GM18858 (cell line): ENCODE results near the gene LRRC45.

ENCODE experiments used
- ATAC-seq: cut with Tn5 transposase; IDR thresholded peaks from one replicate; pipeline ENCODE4 v1.9.1; 2021; ENCODE audit not compliant: unreplicated experiment

The LRRC45 gene

DNA sequence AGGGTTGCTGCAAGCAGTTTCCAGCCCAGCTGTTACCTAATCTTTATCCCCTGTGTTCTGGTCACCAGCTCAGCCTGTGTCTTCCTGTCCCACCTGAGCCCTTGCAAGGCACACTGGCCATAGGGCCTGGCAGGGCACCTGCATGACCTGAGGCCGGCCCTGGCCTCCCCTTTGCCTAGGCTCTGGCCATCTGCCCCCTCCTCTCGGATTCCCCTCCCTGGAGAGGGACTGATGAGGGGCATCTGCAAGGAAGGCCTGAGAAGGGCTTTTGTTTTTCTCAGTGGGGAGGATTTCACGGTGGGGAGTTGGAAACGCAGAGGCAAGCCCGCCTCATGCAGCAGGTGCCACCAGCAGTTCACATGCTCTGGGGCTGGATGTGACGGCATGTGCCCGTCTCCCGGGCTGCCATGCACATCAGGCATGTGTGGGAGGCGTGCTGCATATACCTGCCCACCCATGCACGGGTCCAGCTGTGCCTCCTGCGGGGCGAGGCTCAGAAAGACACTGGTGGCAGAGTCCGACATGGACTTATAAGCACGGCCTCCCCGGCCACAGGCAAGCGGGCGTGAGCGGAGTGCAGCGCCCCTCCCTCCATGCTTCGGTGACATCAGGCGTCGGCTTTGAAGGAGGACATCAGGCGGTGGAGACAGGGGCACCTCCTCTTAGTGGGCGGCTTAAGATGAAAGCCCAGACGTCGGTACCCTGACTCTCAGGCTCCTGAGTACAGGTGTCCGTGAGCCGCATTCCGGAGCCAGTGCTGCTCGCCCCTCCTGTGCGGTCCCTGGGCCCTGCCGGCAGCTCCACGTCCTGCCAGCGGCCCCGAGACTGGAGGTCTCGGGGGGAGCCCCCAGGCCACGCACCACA, 29.1 kb upstream of the LRRC45 start:
- no peak for ATAC-seq

DNA sequence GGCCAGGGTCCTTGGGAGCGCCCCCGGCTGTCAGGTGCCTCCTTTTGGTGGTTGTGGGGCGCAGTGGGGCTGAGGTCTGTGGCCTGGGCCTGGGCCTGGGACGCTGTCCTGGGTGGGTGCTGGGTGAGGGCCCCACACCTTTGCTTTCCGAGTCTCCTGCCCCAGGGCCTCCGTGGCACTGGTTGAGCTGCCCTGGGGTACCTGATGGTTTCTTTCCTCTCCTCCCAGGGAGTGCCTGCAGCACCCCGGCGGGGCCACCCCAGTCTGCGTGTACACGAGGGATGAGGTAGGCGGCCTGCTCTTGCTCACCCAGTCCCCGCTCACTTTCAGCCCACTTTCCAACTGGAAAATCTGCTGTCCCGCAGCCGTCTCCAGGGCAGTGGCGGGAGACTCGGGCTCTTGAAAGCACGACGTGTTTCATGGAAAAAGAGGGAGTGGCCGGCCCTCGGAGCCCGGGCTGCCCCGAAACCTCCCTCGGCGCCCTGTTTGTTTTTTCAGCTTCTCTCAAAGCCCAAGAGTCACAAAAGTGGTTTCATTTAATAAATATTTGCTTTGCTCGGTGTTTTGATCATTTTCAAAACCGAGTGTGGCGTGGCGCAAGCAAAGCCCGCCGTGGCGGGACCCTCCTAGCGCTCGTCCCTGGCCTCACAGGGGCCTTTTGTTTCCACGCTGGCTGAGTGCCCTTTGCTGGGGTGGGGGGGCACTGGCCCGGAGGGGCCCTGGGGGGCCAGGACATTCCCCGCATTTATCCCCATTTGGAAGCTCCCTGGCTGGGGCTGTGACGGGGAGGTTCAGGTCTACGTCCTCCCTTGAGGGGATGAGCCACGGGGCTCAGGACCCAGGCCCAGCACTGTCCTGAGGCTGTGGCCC, 28.3 kb upstream of the LRRC45 start:
- no peak for ATAC-seq

DNA sequence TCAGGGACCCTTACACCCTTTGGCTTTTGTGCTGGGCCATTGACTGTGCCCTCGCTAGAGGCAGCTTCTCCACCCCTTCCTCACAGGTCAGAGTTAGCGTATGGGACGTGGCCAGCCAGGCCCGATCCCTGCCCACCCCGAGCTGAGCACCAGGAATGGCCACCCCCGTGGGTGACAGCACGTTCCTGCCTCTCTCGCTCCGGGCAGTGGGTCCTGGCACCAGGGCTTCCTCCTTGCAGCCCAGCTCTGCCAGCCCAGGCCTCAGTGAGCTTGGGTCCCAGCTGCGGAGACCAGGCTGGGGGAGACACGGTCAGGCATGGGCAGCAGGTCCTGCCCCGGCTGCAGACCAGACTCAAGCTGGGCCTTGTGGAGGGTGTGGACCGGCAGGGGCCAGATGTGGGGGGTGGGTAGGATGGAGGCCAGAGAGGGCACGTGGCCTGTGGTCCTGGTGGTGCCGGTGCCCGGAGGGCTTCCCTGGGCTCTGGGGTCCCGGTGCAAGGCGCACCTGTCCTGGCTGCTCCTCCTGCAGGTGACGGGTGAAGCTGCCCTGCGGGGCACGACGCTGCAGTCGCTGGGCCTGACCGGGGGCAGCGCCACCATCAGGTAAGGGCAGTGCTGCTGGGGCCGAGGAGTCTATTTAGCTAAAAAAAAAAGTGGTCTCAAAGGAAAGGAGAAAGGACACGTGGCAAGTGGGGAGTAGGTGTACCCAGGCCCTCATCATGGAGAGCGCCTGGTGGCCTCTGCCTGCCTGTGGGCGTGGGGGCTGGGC, 27.5 kb upstream of the LRRC45 start:
- ATAC-seq = no peak

DNA sequence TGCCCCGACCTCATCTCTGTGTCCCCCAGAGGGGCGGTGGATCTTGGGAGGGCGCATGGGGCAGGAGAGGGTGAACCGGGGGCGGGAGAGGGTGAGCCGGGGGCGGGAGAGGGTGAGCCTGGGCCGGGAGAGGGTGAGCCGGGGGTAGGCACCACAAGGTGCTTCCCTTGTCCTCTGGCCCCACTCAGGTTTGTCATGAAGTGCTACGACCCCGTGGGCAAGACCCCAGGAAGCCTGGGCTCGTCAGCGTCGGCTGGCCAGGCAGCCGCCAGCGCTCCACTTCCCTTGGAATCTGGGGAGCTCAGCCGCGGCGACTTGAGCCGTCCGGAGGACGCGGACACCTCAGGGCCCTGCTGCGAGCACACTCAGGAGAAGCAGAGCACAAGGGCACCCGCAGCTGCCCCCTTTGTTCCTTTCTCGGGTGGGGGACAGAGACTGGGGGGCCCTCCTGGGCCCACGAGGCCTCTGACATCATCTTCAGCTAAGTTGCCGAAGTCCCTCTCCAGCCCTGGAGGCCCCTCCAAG, 26.8 kb upstream of the LRRC45 start:
- ATAC-seq = no peak

DNA sequence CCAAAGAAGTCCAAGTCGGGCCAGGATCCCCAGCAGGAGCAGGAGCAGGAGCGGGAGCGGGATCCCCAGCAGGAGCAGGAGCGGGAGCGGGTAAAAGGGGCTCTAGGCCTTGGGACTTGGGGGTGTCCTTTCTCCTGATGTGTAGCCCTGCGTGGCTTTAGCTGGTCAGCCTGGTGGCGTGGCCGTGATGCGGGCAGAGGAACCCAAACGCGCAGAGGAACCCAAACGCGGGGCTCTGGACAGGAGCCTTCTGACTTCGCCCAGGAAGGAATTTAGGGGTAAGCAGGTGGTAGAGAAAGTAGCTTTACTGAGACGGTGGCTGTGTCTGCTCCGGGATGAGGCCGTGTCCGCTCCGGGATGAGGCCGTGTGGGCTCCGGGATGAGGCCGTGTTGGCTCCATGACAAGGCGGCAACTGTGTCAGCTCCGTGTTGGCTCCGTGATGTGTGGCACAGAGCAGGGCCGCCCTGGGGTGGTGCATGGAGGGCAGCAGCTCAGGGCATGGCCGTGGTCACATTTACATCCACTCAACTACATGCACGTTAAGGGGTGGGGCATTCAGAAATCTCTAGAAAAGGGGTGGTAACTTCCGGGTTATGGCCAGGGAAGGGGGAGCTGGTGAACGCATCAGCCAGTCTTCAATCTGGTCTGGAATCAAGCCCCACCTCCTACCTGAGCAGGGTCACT, 26.2 kb upstream of the LRRC45 start:
- no peak for ATAC-seq

DNA sequence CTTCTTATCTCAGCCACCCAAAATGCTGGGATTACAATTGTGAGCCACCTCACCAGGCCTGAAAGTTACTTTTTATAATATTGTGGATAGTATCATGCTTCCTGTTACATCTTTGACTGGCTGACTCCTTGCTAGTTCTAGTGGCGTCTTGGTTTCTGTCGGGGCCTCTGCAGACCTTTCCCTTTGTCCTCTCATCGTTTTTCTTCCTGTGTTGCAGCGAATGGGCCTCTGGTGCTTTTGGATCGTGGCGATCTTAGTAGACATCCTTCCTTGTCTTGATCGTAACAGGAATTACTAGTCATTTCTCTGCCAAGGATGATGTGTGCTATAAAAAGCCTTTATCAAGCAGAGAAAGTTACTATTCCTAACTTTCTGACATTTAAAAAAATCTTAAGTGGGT, 24.9 kb upstream of the LRRC45 start:
- no peak for ATAC-seq

DNA sequence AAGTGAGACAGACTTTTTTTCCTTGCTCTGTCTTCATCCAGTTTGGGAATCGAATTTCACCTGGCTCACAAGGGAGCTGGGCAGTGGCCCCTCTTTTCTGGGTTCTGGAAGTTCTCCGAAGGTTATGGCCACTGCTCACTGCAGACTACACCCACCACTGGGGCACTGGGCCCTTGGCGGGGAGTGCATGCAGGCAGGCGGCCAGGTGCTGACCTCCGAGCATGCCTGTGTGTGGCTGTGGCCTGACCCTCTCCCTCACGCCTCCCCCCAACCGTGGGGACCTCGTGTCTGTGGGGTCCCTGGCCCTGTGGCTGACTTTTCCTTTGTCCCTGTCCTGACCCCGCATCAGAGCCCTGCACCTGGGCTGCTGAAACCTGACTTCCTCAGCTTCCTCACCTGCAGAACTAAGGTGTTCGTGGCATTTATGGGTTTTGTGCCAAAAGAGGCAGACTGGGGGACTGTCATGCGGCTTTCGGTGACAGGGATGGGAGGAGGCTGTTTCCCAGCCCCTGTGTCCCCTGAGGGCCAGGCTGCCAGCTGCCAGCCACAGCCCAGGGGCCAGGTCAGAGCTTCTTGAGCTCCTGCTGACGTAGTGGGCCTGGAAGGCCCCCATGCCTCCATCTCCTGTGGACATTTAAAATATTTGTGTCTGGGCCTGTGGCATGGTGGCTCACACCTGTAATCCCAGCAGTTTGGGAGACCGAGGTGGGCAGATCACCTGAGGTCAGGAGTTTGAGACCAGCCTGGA, 24.2 kb upstream of the LRRC45 start:
- ATAC-seq = no peak

DNA sequence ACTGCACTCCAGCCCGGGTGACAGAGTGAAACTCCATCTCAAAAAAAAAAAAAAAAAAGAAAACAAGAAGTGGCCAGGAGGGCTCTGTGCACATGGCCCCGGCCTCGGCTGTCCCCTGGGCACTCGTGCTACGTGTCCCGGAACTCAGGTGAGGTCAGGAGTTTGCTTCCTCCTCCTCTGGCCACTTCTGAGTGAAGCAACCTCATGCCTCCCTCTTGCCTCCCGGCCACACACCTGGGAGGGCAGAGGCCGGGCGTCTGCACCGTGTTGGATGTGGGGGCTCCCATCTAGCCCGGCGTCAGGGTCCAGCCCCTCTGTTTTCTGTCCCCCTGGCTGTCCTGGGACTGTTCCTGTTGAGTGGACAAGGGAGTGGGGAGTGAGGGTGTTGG, 23.5 kb upstream of the LRRC45 start:
- no peak for ATAC-seq

DNA sequence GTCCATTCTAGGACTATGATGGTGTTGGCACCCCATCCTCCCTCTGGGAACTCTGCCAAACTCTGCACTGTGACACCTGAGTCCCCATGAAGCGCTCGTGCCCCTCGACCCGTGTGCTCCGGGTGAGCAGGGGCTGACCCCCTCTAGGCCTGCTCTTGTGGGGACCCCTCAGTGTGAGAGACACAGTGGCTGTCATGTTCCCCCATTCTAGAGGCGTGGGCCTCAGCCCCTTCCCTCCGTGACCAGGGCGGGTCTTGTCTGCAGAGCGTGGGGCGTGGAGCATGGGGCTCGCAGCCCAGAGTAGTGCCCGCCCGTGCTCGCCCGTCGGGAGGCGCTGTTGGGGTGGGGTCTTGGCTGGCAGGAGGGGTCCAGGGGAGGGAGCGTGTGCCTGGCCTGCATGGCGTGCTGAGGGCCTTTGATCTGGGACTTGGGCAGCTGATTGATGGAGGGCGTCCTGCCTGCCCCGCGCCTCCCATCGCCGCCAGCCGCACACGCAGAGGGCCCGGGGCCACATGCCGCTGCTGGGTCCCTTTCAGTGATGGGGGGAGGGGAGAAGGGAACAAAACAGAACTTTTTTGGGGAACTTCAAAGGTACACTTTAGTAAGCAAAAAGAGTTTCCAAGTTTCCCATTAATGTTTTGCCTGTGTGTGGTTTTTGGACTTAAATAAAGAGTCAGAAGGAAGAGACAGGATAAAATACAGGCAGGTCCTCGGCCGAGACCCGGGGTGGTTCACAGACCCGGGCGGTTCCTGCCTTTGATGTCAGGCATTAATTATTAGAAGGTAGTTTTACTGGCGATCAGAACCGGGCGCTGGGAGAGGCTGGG, 22.9 kb upstream of the LRRC45 start:
- ATAC-seq = no peak

DNA sequence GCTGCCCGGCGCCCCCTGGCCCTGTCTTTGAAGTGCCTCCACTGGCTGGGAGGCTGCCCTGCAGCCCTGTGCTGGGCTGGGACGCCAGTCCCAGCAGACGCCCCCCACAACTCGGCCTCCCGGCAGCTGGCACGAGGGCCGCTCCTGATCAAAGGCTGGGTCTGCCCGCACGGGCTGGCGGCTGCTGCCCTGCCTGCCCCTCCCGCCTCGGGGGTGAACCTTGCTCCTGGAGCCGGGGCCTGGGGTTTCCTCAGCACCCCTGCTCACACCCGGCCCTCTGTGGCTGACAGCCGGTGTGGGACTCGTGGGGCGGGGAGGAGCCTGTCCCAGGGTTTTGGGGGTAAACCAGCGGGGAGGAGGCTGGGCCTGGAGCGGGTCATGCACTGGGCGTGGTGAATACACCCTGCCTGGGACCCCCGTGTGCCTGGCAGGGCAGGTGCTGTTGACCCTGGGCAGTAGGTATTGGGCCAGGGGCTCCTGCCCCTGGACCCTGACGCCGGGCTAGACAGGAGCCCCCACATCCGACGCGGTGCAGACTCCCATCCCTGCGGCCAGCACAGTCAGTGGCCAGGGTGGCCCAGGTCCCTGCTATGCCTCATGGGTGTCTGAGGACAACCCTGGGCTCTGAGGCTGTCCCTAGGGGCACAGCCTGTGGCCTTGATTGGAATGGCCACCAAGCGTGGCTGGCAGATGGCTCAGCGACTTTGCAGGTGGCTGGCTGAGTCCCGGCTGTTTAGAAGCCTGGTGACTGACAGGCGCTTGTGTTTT, 22.1 kb upstream of the LRRC45 start:
- no peak for ATAC-seq

DNA sequence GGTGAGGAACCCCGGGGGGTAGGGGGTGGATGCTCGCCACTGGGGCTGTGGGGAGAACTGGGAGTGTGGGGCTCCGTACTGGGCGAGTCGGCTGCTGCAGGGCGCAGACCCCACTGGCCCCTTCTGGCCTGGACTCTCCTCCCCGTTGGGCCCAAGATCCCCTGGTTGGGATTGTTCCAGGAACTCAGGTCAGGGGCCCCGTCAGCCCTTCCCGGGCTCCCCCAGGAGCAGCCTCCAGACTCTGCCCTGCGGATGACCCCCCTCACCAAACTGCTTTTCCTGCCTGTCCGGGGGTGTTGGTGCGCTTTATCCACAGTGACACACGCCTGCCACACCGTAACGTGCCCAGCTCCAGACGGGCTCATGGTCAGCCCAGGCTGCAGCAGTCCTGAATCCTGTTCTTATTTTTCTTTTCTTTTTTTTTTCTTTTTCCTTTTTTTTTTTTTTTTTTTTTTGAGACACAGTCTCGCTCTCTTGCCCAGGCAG, 21.5 kb upstream of the LRRC45 start:
- ATAC-seq = no peak

DNA sequence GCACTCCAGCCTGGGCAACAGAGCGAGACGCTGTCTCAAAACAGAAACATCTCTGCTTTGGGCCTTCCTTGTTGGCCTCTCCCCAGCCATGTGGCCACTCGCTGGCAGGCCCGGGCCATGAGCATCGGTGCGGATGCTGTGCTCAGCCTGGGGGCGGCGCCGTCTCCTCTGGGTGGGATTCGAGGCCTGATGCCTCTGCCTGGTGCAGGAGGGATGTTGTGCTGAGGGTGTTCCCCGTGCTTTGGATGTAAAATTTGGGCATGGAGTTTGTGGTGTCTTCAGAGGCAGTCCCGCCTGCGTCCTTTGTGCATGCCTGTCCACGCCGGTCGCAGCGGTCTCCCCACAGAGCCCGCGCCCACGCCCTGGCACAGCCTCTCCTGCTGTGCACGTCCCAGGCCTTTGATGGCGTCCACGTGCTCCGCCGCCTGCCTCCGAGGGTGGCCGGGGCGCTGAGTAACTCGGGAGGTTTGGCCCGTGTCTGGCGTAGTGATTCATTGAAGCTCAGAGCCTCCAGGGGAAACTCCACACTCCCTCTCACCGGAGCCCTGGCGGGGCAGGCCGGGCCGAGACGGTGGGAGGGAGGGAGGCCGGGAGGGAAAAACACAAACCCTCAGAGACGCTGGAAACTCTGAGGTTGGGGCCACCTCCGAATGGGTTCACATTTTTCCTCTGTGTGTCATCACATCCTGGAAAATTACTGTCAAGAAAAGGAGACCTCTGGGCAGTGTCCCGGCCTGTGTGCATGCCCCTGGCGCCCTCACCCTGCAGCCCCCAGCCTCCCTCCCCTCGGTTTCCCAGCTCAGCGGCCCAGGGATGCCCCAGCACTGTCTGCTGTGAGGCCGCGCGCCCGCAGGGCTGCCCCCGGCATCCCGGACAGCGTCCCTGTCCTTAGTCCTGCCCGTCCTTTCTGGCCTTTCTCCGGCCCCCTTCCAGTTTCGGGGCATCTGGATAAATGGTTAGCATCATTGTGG, 19.4 kb upstream of the LRRC45 start:
- ATAC-seq = no peak

DNA sequence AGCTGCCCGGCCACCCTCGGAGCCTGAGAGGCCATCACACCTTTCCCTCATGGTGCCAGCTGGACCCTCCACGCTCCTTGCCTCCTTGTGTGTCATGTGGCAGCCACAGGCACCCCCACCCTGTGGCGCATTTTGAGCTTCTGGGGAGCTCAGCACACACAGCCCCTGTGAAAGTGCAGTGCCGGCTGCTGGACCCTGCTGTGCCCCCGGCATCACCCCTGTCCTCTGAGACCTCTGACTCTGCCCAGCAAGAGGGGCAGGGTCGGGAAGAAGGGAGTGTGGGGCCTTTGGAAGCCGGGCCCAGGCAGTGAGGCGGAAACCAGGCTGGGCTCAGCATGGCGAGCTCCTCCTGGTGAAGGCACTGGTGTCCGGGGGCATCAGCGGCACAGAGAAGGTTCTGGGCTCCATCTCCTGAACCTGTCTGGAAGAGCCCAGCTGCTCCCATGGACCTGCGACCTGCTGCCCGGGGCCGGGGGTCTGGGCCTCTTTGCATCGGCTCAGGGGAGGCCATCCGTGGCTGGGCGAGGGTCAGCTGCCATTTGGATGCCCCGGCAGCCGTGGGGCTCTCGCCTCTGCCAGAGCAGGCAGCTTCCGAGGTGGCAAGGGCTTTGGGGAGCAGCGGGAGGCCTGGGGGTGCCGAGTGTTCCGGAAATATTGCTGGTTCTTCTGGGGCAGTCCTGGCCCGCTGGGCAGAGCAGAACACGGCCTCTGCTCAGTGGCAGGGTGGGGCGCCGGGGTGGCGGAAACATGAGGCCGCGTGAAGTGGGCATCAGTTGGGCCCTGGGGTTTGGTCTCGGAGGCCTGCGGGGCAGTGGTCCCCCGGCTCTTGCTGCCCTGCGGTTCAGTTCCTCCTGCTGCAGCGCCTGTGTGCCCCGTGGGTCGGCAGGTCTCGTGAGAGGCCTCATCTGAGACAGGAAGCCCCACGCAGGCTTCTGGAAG, 18.3 kb upstream of the LRRC45 start:
- no peak for ATAC-seq

DNA sequence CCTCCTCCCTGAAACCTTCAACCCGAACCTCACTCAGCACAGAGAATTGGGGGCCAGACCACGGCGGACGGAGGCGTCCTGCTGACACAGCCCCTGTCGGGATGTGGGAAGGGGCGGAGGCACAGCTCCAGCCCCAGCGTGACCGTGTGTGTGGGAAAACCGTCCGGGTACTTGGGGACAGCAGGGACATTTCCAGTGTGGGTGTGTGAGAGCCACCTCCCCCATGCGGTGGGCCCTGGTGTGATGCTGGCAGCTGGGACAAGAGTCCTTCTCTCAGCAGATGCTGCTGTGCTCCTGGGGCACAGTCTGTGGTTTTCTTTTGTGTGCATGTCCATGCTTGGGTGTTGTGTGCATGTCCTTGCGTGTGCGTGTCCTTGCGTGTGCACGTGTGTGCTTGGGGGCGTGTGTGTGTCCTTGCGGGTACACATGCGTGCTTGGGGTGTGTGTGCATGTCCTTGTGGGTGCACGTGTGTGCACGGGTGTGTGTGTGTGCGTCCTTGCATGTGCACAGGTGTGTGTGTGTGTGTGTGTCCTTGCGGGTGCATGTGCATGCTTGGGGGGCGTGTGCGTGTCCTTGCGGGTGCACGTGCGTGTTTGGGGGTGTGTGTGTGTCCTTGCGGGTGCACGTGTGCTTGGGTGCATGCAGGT, 17.3 kb upstream of the LRRC45 start:
- no peak for ATAC-seq

DNA sequence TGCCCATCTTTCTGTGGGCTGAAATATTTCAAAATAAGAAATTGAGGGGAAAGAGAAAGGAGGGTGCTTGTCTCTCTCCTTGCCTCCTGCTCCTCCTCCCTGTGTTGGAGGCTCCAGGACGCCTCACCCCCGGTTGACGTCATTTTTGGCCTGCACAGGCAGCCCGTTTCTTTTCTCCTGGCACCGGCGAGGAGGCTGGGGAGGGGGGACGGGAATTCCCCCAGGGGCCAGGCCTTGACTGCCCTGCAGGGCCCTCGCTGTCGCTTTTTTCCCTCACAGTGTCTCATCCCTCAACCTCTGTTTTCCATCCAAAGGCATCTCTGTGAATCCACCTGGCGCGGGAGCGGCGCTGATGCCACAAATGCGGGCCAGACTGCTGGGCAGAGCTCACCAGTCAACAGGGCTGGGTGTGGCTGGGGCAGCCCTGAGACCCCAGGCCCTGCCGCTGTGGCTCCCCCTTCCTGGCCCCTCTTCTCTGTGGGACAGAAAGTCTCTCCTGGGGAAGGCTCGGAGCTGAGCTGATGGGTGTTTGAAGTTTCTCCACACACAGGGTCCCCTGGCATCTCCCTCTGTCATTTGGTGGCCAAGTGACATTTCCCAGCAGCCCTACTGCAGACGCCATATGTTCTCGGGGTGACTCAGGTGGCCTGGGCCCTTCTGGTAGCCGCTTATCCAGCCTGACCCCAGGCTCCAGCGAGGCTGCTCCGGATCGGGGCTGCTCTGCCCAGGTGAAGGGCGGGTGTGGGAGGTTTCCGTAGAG, 16.5 kb upstream of the LRRC45 start:
- ATAC-seq = no peak
